Endothelial cell of hepatic sinusoid (primary cell): Measurements from ENCODE around the gene KCP.
"Not testable (repeated sequence)": the region's sequence is repeated elsewhere in the genome, so short reads cannot be mapped to it uniquely, and the experiment has no call there.

Experiments
- in situ Hi-C: cut with HindIII; loops from 2 replicates; pipeline ENCODE4 v1.10.0; 2017; ENCODE audit warnings: low sequenced_read_pairs

The KCP gene

GRCh38 chr7:128910569-128910945 lies at the start of gene KCP:
TSS of gene KCP (minus strand) at chr7:128910709. CDS start at chr7:128910676, 33 bp downstream.
- in situ Hi-C loops: loop anchor here (5.0 to 10.0 kb wide), 3 partner anchors 48 to 174 kb away; partner anchors contain the start of gene ATP6V1F

- in situ Hi-C loops: no loop called here
These were observed 48.8 kb upstream of the KCP start for GRCh38 chr7:128959296-128959695.

- in situ Hi-C loops: no loop called here
These were observed 45.5 kb upstream of the KCP start for GRCh38 chr7:128955981-128956380.

GRCh38 chr7:128954830-128955802 lies 44.6 kb upstream of the KCP start:
- in situ Hi-C loops: loop anchor here (5.0 kb wide), 1 partner anchor 52 kb away; no protein-coding TSS in a partner anchor

- in situ Hi-C loops: loop anchor here (5.0 kb wide), 1 partner anchor 53 kb away; no protein-coding TSS in a partner anchor
These were observed 43.6 kb upstream of the KCP start for GRCh38 chr7:128954150-128954549.

- in situ Hi-C loops: loop anchor here (5.0 kb wide), 1 partner anchor 56 kb away; no protein-coding TSS in a partner anchor
These were observed 40.8 kb upstream of the KCP start for GRCh38 chr7:128951296-128951695.

- in situ Hi-C loops: no loop called here
These were observed 38.7 kb upstream of the KCP start for GRCh38 chr7:128948976-128949760.

- in situ Hi-C loops: no loop called here
These were observed 37.9 kb upstream of the KCP start for GRCh38 chr7:128948312-128948973.

GRCh38 chr7:128947854-128948253 lies 37.3 kb upstream of the KCP start:
- in situ Hi-C loops: no loop called here

GRCh38 chr7:128946936-128947830 lies 36.7 kb upstream of the KCP start:
- in situ Hi-C loops: no loop called here

- in situ Hi-C loops: no loop called here
These were observed 35.3 kb upstream of the KCP start for GRCh38 chr7:128945668-128946366.

- in situ Hi-C loops: no loop called here
These were observed 34.2 kb upstream of the KCP start for GRCh38 chr7:128944487-128945236.

- in situ Hi-C loops: not testable (repeated sequence)
These were observed 32.7 kb upstream of the KCP start for GRCh38 chr7:128943251-128943650.

GRCh38 chr7:128941946-128942526 lies 31.5 kb upstream of the KCP start:
- in situ Hi-C loops: no loop called here

GRCh38 chr7:128941323-128941890 lies 30.9 kb upstream of the KCP start:
- in situ Hi-C loops: no loop called here

GRCh38 chr7:128940494-128941322 lies 30.2 kb upstream of the KCP start:
- in situ Hi-C loops: no loop called here

GRCh38 chr7:128939861-128940410 lies 29.4 kb upstream of the KCP start:
- in situ Hi-C loops: no loop called here
